HEK293 (cell line): Measurements from ENCODE around the gene ADGRD1.

Source experiments
- CTCF ChIA-PET: fragments of 350-600 bp; formaldehyde crosslinking; extraction: SDS; loops from one replicate; lab custom pipeline; 2021; ENCODE audit warnings: antibody characterized with exemption; lab: Yijun Ruan, JAX
- POLR2A ChIA-PET: fragments of 300-600 bp; formaldehyde crosslinking; extraction: SDS; loops from one replicate; lab custom pipeline; 2020; ENCODE audit warnings: antibody characterized with exemption, inconsistent platforms; lab: Yijun Ruan, JAX
- H3K27ac ChIP-seq: fragments of 200-500 bp; sonication (Bioruptor generic); 2 replicates; pipeline ENCODE4 v1.5.1; 2014; ENCODE audit warnings: low read depth, low read length, control low read depth, inconsistent platforms; ENCODE audit errors: extremely low read depth
- H3K36me3 ChIP-seq, 2 experiments: fragments of 200-500 bp in 1 of 2; sonication (Bioruptor generic) in 1 of 2; 1 replicate in 1 of 2; 2 replicates in 1 of 2; pipeline ENCODE4 v1.5.1; 2014 to 2017; ENCODE audit warnings: inconsistent platforms in 2 of 2, low read length in 2 of 2; ENCODE audit not compliant: control insufficient read depth in 2 of 2, insufficient read depth in 1 of 2
- H3K4me1 ChIP-seq: fragments of 200-500 bp; sonication (Bioruptor generic); 2 replicates; pipeline ENCODE4 v1.5.1; 2014; ENCODE audit warnings: mild to moderate bottlenecking, low read length, inconsistent platforms; ENCODE audit not compliant: control insufficient read depth, insufficient read depth
- H3K4me3 ChIP-seq: 2 replicates; pipeline ENCODE4 v1.5.1; 2011; ENCODE audit warnings: low read depth, mild to moderate bottlenecking, control low read depth, low read length, moderate library complexity
- H3K9me3 ChIP-seq: fragments of 200-500 bp; sonication (Bioruptor generic); 2 replicates; pipeline ENCODE4 v1.5.1; 2014; ENCODE audit warnings: low read depth, low read length, inconsistent platforms; ENCODE audit not compliant: control insufficient read depth, insufficient read depth
- MZF1 ChIP-seq: fragments of 450-650 bp; formaldehyde crosslinking; IDR thresholded peaks from 2 replicates; pipeline ENCODE4 v1.5.1; 2017; ENCODE audit warnings: missing biosample characterization, missing genetic modification characterization, borderline replicate concordance
- ZBTB21 ChIP-seq: fragments of 450-650 bp; formaldehyde crosslinking; IDR thresholded peaks from 2 replicates; pipeline ENCODE4 v1.5.1; 2017; ENCODE audit warnings: missing biosample characterization, missing genetic modification characterization
- ZFP3 ChIP-seq: fragments of 450-650 bp; formaldehyde crosslinking; IDR thresholded peaks from 2 replicates; pipeline ENCODE4 v1.5.1; 2016; ENCODE audit warnings: low read depth, missing biosample characterization, missing genetic modification characterization
- ZFP37 ChIP-seq: fragments of 450-650 bp; formaldehyde crosslinking; IDR thresholded peaks from 2 replicates; pipeline ENCODE4 v1.5.1; 2016; ENCODE audit warnings: missing biosample characterization, missing genetic modification characterization
- ZNF114 ChIP-seq: fragments of 450-650 bp; formaldehyde crosslinking; IDR thresholded peaks from 2 replicates; pipeline ENCODE4 v1.5.0; 2017; ENCODE audit warnings: missing biosample characterization, missing genetic modification characterization
- ZNF138 ChIP-seq: fragments of 450-650 bp; formaldehyde crosslinking; IDR thresholded peaks from 2 replicates; pipeline ENCODE4 v1.5.1; 2016; ENCODE audit warnings: missing biosample characterization, missing genetic modification characterization, borderline replicate concordance
- ZNF2 ChIP-seq: fragments of 450-650 bp; formaldehyde crosslinking; IDR thresholded peaks from 2 replicates; pipeline ENCODE4 v1.5.1; 2016; ENCODE audit warnings: missing biosample characterization, missing genetic modification characterization
- ZNF302 ChIP-seq: fragments of 450-650 bp; formaldehyde crosslinking; IDR thresholded peaks from 2 replicates; pipeline ENCODE4 v1.5.1; 2016; ENCODE audit warnings: missing biosample characterization, missing genetic modification characterization, low read depth
- ZNF473 ChIP-seq: fragments of 450-650 bp; formaldehyde crosslinking; IDR thresholded peaks from 2 replicates; pipeline ENCODE4 v1.5.1; 2017; ENCODE audit warnings: missing biosample characterization, missing genetic modification characterization
- ZNF701 ChIP-seq: fragments of 450-650 bp; formaldehyde crosslinking; IDR thresholded peaks from 2 replicates; pipeline ENCODE4 v1.5.1; 2016; ENCODE audit warnings: missing biosample characterization, missing genetic modification characterization
- TF ChIP-seq, protein P1 (sequence below): fragments of 450-650 bp; formaldehyde crosslinking; IDR thresholded peaks from 2 replicates; pipeline ENCODE4 v1.5.1; 2017; ENCODE audit warnings: missing biosample characterization, missing genetic modification characterization
- TF ChIP-seq, protein P2 (sequence below): fragments of 450-650 bp; formaldehyde crosslinking; IDR thresholded peaks from 2 replicates; pipeline ENCODE4 v1.5.1; 2016; ENCODE audit warnings: missing biosample characterization, missing genetic modification characterization
- TF ChIP-seq, protein P3 (sequence below): fragments of 450-650 bp; formaldehyde crosslinking; IDR thresholded peaks from 2 replicates; pipeline ENCODE4 v1.5.1; 2016; ENCODE audit warnings: missing biosample characterization, missing genetic modification characterization

ADGRD1 gene

DNA sequence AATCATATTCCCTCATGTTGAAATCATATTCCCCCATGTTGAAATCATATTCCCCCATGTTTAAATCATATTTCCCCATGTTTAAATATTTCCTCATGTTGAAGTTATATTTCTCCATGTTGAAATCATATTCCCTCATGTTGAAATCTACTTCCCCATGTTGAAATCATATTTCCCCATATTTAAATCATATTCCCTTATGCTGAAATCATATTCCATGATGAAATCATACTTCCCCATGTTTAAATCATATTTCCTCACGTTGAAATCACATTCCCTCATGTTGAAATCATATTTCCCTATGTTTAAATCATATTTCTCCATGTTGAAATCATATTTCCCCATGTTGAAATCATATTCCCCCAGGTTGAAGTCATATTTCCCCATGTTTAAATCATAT, 34.6 kb upstream of the ADGRD1 start (continued):
- TF ChIP-seq, protein P1, sequence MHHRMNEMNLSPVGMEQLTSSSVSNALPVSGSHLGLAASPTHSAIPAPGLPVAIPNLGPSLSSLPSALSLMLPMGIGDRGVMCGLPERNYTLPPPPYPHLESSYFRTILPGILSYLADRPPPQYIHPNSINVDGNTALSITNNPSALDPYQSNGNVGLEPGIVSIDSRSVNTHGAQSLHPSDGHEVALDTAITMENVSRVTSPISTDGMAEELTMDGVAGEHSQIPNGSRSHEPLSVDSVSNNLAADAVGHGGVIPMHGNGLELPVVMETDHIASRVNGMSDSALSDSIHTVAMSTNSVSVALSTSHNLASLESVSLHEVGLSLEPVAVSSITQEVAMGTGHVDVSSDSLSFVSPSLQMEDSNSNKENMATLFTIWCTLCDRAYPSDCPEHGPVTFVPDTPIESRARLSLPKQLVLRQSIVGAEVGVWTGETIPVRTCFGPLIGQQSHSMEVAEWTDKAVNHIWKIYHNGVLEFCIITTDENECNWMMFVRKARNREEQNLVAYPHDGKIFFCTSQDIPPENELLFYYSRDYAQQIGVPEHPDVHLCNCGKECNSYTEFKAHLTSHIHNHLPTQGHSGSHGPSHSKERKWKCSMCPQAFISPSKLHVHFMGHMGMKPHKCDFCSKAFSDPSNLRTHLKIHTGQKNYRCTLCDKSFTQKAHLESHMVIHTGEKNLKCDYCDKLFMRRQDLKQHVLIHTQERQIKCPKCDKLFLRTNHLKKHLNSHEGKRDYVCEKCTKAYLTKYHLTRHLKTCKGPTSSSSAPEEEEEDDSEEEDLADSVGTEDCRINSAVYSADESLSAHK = no peak
- TF ChIP-seq ZNF701 (tag by site-specific recombination) = no peak
- no peak for TF ChIP-seq ZNF138 (tag by site-specific recombination)

DNA sequence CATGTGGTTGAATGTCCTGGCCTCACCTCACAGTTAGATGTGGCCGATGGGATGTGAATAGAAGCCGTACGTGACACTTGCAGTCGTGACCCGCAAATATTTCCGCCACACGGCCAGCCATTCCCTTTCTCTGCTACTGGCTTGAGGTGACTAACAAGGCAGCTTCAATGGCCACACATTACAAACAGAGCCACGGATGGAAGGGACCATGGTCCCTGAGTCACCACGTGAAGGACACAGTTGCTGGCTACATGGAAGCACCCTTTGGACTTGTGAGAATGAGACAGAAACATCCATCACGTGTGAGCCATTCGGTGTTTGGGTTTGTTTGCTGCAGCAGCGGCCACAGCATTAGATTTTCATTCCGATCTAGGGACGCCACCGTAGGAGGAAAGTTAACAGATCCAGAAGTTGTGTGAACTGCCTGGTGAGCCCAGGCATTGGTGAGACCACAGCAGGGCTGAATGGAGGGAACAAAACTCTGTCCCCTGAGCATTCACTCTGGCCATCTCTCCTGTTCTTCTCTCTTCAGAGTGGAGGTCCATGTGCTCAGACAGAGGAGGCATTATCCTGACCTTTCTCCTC, 33.5 kb upstream of the ADGRD1 start:
- no peaks in the 10 kb centered on the region for H3K4me1 ChIP-seq
- no peaks in the 10 kb centered on the region for H3K36me3 ChIP-seq
- POLR2A ChIA-PET = no interaction called here
- no peaks in the 10 kb centered on the region for H3K9me3 ChIP-seq
- no peak overlapping the region for H3K27ac ChIP-seq
- no peak overlapping the region for H3K4me3 ChIP-seq
- TF ChIP-seq ZNF302 (tag by site-specific recombination) (no peak), ZFP37 (tag by site-specific recombination) (no peak), ZFP3 (no peak)
- TF ChIP-seq, protein P2, sequence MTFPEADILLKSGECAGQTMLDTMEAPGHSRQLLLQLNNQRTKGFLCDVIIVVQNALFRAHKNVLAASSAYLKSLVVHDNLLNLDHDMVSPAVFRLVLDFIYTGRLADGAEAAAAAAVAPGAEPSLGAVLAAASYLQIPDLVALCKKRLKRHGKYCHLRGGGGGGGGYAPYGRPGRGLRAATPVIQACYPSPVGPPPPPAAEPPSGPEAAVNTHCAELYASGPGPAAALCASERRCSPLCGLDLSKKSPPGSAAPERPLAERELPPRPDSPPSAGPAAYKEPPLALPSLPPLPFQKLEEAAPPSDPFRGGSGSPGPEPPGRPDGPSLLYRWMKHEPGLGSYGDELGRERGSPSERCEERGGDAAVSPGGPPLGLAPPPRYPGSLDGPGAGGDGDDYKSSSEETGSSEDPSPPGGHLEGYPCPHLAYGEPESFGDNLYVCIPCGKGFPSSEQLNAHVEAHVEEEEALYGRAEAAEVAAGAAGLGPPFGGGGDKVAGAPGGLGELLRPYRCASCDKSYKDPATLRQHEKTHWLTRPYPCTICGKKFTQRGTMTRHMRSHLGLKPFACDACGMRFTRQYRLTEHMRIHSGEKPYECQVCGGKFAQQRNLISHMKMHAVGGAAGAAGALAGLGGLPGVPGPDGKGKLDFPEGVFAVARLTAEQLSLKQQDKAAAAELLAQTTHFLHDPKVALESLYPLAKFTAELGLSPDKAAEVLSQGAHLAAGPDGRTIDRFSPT (tag by site-specific recombination) = no peak
- TF ChIP-seq, protein P3, sequence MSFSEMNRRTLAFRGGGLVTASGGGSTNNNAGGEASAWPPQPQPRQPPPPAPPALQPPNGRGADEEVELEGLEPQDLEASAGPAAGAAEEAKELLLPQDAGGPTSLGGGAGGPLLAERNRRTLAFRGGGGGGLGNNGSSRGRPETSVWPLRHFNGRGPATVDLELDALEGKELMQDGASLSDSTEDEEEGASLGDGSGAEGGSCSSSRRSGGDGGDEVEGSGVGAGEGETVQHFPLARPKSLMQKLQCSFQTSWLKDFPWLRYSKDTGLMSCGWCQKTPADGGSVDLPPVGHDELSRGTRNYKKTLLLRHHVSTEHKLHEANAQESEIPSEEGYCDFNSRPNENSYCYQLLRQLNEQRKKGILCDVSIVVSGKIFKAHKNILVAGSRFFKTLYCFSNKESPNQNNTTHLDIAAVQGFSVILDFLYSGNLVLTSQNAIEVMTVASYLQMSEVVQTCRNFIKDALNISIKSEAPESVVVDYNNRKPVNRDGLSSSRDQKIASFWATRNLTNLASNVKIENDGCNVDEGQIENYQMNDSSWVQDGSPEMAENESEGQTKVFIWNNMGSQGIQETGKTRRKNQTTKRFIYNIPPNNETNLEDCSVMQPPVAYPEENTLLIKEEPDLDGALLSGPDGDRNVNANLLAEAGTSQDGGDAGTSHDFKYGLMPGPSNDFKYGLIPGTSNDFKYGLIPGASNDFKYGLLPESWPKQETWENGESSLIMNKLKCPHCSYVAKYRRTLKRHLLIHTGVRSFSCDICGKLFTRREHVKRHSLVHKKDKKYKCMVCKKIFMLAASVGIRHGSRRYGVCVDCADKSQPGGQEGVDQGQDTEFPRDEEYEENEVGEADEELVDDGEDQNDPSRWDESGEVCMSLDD = no peak
- TF ChIP-seq, all 188 proteins: peak for 0
- CTCF ChIA-PET = interaction anchor here (0.6 kb wide), 1 partner anchor 337 kb away, joined by 3 read pairs; no protein-coding TSS in a partner anchor

DNA sequence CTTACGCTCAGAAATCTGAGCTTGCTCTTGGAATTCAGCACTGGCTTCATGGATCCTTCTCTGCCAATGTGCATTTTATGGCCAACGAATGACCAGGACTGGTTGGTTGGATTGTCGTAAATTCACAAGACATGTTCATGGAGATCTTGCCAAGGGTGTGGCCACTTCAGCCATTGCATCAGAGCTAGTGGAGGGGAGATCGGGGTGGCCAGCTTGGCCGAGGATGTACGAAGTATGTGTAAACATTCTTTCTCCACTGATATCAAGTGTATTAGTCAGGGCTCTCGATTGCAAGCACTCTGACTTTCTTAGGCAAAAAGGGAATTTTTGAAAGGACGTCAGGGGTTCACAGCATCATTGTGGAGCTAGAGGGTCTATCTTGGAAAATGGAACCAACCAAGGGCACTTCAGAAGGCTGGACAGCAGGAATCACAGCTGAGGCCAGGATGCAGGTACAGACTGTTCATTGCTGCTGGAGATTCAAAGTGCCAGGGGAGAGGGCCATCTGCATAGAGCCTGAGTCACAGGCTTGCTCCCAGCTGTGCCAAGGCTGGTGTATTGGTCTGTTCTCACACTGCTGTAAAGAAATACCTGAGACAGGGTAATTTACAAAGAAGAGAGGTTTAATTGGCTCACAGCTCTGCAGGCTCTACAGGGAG, 32.9 kb upstream of the ADGRD1 start:
- no peak overlapping the region for H3K4me3 ChIP-seq
- POLR2A ChIA-PET = no interaction called here
- H3K4me1 ChIP-seq = no peaks in the 10 kb centered on the region
- no peaks in the 10 kb centered on the region for H3K36me3 ChIP-seq
- no peaks in the 10 kb centered on the region for H3K9me3 ChIP-seq
- no peak for TF ChIP-seq ZNF2 (tag by site-specific recombination)
- TF ChIP-seq MZF1 = no peak
- no peak for TF ChIP-seq ZNF114 (tag by site-specific recombination)
- TF ChIP-seq ZBTB21 (tag by site-specific recombination) = no peak
- TF ChIP-seq ZNF473 (tag by site-specific recombination) = no peak
- CTCF ChIA-PET = interaction anchor here (0.6 kb wide), 3 partner anchors 17 to 1922 kb away, joined by 3 read pairs; no protein-coding TSS in a partner anchor
- no peak overlapping the region for H3K27ac ChIP-seq
